HCT116 (cell line): Measurements from ENCODE around the gene SCFD2. TPM values are rescaled to one million over a fixed set of nuclear protein-coding genes. Genes with fewer than 3 reads are reported as not detected.

Experiments used
- ATAC-seq: fragments of 200-7000 bp; cut with Tn5 transposase; 2 replicates; pipeline ENCODE4 v1.9.1; 2020; ENCODE audit warnings: mild to moderate bottlenecking, moderate library complexity
- BruUV-seq: library from RNA; stranded (reverse); fragments of 400-500 nt; replicated peaks from 2 replicates; lab custom pipeline; 2021; lab: Mats Ljungman, UMichigan
- CTCF ChIA-PET: fragments of 300-600 bp; sonication (Branson Sonifier 250); formaldehyde crosslinking; loops from one replicate; lab custom pipeline; 2021; ENCODE audit warnings: antibody characterized with exemption; lab: Charles Lee
- POLR2A ChIA-PET: fragments of 300-600, 350-600 bp; sonication (Branson Sonifier 250); formaldehyde crosslinking; loops from one replicate; lab custom pipeline; 2021; ENCODE audit warnings: antibody characterized with exemption; lab: Charles Lee
- RAD21 ChIA-PET, 2 experiments: fragments of 300-600 bp; sonication (Branson Sonifier 250); formaldehyde crosslinking; loops; one replicate each; lab custom pipeline; 2023; ENCODE audit warnings: low total read pairs in 2 of 2; ENCODE audit not compliant: uncharacterized antibody in 2 of 2, unreplicated experiment in 2 of 2, low non-redundant PET in 1 of 2; lab: Charles Lee
- DNase-seq: peaks from one replicate; pipeline ENCODE4 v3.0.0-alpha.2; 2010; ENCODE audit warnings: low read depth, low spot score
- H2AFZ ChIP-seq: fragments of 200-600 bp; shearing (Covaris generic), sonication (generic); 2 replicates; pipeline ENCODE4 v1.6.1; 2017; ENCODE audit warnings: low read depth, mixed run types, mixed read lengths, antibody characterized with exemption, low read length; ENCODE audit not compliant: poor library complexity, severe bottlenecking
- H3K27ac ChIP-seq: 2 replicates; pipeline ENCODE4 v1.5.1; 2012; ENCODE audit warnings: low read depth, low read length
- H3K27me3 ChIP-seq: fragments of 200-600 bp; sonication (generic); 2 replicates; pipeline ENCODE4 v1.6.1; 2016; ENCODE audit warnings: mixed run types, low read length, mixed read lengths; ENCODE audit not compliant: insufficient read depth
- H3K36me3 ChIP-seq, 2 experiments: fragments of 200-500 bp in 1 of 2; fragments of 200-600 bp in 1 of 2; sonication (Bioruptor generic) in 1 of 2; sonication (generic) in 1 of 2; 2 replicates each; pipeline versions ENCODE4 v1.5.1 to v1.6.1; 2014 to 2016; ENCODE audit warnings: low read length in 2 of 2, inconsistent platforms in 1 of 2, mixed read lengths in 1 of 2, mixed run types in 1 of 2; ENCODE audit not compliant: insufficient read depth in 2 of 2, control insufficient read depth in 1 of 2
- H3K4me1 ChIP-seq, 2 experiments: fragments of 200-600 bp in 1 of 2; sonication (generic) in 1 of 2; 2 replicates each; pipeline versions ENCODE4 v1.5.1 to v1.6.1; 2012 to 2017; ENCODE audit warnings: low read length in 2 of 2, inconsistent platforms in 1 of 2, mild to moderate bottlenecking in 1 of 2, mixed read lengths in 1 of 2, mixed run types in 1 of 2, moderate library complexity in 1 of 2; ENCODE audit not compliant: insufficient read depth in 2 of 2, control insufficient read depth in 1 of 2
- H3K4me2 ChIP-seq: fragments of 200-600 bp; sonication (generic); 2 replicates; pipeline ENCODE4 v1.6.1; 2017; ENCODE audit warnings: mixed run types, low read length, mixed read lengths
- H3K4me3 ChIP-seq, 2 experiments: fragments of 200-600 bp in 1 of 2; sonication (generic) in 1 of 2; replicated peaks in 1 of 2; 2 replicates each; pipeline ENCODE4 v1.5.1; 2011 to 2016; ENCODE audit warnings: low read length in 2 of 2, control low read depth in 1 of 2, low read depth in 1 of 2, mild to moderate bottlenecking in 1 of 2, mixed read lengths in 1 of 2, mixed run types in 1 of 2
- H3K79me2 ChIP-seq: fragments of 200-600 bp; sonication (generic); 2 replicates; pipeline ENCODE4 v1.6.1; 2017; ENCODE audit warnings: mild to moderate bottlenecking, mixed run types, low read length, moderate library complexity, mixed read lengths; ENCODE audit not compliant: insufficient read depth
- H3K9ac ChIP-seq: fragments of 200-600 bp; sonication (generic); 2 replicates; pipeline ENCODE4 v1.6.1; 2016; ENCODE audit warnings: low read length, mixed read lengths
- H3K9me2 ChIP-seq: fragments of 200-600 bp; sonication (generic), shearing (Covaris generic); 2 replicates; pipeline ENCODE4 v1.6.1; 2017; ENCODE audit warnings: mixed run types, mild to moderate bottlenecking, moderate library complexity; ENCODE audit not compliant: insufficient read depth
- H3K9me3 ChIP-seq, 2 experiments: fragments of 200-500 bp in 1 of 2; fragments of 200-600 bp in 1 of 2; sonication (Bioruptor generic) in 1 of 2; sonication (generic) in 1 of 2; 2 replicates each; pipeline ENCODE4 v1.6.1; 2014 to 2017; ENCODE audit warnings: low read length in 2 of 2, mixed read lengths in 2 of 2, inconsistent platforms in 1 of 2, low read depth in 1 of 2, mild to moderate bottlenecking in 1 of 2, mixed run types in 1 of 2, moderate library complexity in 1 of 2; ENCODE audit not compliant: control insufficient read depth in 1 of 2, insufficient read depth in 1 of 2
- H4K20me1 ChIP-seq: fragments of 200-600 bp; sonication (generic), shearing (Covaris generic); 2 replicates; pipeline ENCODE4 v1.6.1; 2017; ENCODE audit warnings: mixed run types, mild to moderate bottlenecking, moderate library complexity; ENCODE audit not compliant: insufficient read depth
- CBX3 ChIP-seq: IDR thresholded peaks from 2 replicates; pipeline ENCODE4 v1.6.1; 2012; ENCODE audit warnings: low read depth
- CEBPB ChIP-seq: IDR thresholded peaks from 2 replicates; pipeline ENCODE4 v1.6.1; 2012; ENCODE audit warnings: low read depth
- ELF1 ChIP-seq: IDR thresholded peaks from 2 replicates; pipeline ENCODE4 v1.6.1; 2012; ENCODE audit warnings: low read depth, borderline replicate concordance
- POLR2A ChIP-seq: IDR thresholded peaks from 2 replicates; pipeline ENCODE4 v1.7.0; 2011; ENCODE audit warnings: borderline replicate concordance; ENCODE audit not compliant: insufficient read depth, insufficient read length; ENCODE audit errors: extremely low read depth
- POLR2AphosphoS5 ChIP-seq: IDR thresholded peaks from 2 replicates; pipeline ENCODE4 v1.6.1; 2011; ENCODE audit warnings: mild to moderate bottlenecking, low read depth, low read length, moderate library complexity
- REST ChIP-seq: IDR thresholded peaks from 2 replicates; pipeline ENCODE4 v1.6.1; 2012; ENCODE audit warnings: low read depth
- SP1 ChIP-seq: IDR thresholded peaks from 2 replicates; pipeline ENCODE4 v1.6.1; 2012; ENCODE audit warnings: low read depth
- YY1 ChIP-seq: IDR thresholded peaks from 2 replicates; pipeline ENCODE4 v1.6.1; 2011; ENCODE audit warnings: low read length, low read depth, moderate library complexity, mild to moderate bottlenecking; ENCODE audit not compliant: insufficient replicate concordance; ENCODE audit errors: extremely low read depth
- ZFX ChIP-seq: fragments of 450-650 bp; IDR thresholded peaks from 2 replicates; pipeline ENCODE4 v1.6.1; 2017
- ZNF274 ChIP-seq: fragments of 200-500 bp; sonication (Bioruptor generic); IDR thresholded peaks from 2 replicates; pipeline ENCODE4 v1.6.1; 2014; ENCODE audit warnings: mild to moderate bottlenecking, low read depth, low read length, inconsistent platforms
- intact Hi-C: fragments of 100-400 bp; cut with micrococcal nuclease; formaldehyde crosslinking; loops from 2 replicates; pipeline ENCODE4 v1.10.0; 2022
- total RNA-seq: library from RNA; stranded (reverse); gene quantifications from one replicate; pipeline ENCODE4 v1.2.1, GENCODE V29; 2021; ENCODE audit not compliant: unreplicated experiment

The SCFD2 gene
- total RNA-seq, 1 experiment from 2014 or later = 13.6 TPM

DNA sequence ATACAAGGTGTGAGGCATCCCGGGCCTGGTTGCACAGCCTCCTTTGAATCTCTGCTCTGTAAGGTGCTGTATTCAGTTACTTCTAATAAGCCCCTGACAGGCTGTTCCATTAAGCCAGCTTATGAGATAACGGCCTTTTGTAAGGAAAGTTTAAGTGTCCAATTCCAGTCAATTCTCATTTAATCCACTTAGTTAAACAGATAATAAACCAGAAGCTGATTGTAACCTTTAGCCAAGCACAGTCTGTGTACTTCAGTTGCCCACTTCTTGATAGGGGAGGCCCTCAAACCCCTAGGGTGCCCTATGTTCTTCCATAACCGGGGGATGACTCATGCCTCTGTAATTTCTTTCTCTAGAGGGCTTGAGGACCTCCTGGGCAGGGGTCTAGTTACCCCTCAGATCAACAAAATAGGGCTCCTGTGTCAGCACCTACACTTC is 440.3 kb downstream of the SCFD2 start:
- Histone ChIP-seq H3K36me3 (no peaks in the 10 kb centered on the region), H3K9ac (no peak overlapping the region), H3K4me1 (peaks cover 3 to 5% of the 10 kb centered on the region in 2 experiments; a peak in 1 of 4 replicates), H3K9me2 (no peaks in the 10 kb centered on the region), H4K20me1 (no peaks in the 10 kb centered on the region), H3K27ac (no peak overlapping the region), H3K4me3 (no peak overlapping the region), H3K27me3 (no peaks in the 10 kb centered on the region), H2AFZ (no peak overlapping the region), H3K4me2 (no peak overlapping the region), H3K9me3 (no peaks in the 10 kb centered on the region), H3K79me2 (no peaks in the 10 kb centered on the region)
- RAD21 ChIA-PET = no interaction called here
- intact Hi-C loops = no loop called here
- CTCF ChIA-PET = no interaction called here
- POLR2A ChIA-PET = no interaction called here
- DNase-seq (no peak), ATAC-seq (no peak)
- TF ChIP-seq SP1 = no peak
- TF ChIP-seq POLR2A = no peak
- TF ChIP-seq YY1 = no peak
- TF ChIP-seq REST = no peak
- no peak for TF ChIP-seq CEBPB
- TF ChIP-seq POLR2AphosphoS5 = no peak
- no peak for TF ChIP-seq CBX3
- TF ChIP-seq ZNF274 = no peak
- no peak for TF ChIP-seq ELF1
- TF ChIP-seq ZFX = no peak
- BruUV-seq = no TSS peak
